KMS-11 (cell line): ENCODE results near the gene FBXO21.

Experiments
- H2AFZ ChIP-seq: fragments of 200-600 bp; sonication (generic); 2 replicates; pipeline ENCODE4 v1.6.1; 2016; ENCODE audit warnings: antibody characterized with exemption, mixed run types, low read depth
- H3K27ac ChIP-seq: fragments of 200-600 bp; sonication (generic); 2 replicates; pipeline ENCODE4 v1.6.1; 2016; ENCODE audit warnings: mild to moderate bottlenecking, mixed run types
- H3K27me3 ChIP-seq: fragments of 200-600 bp; sonication (generic); 2 replicates; pipeline ENCODE4 v1.6.1; 2017; ENCODE audit warnings: mild to moderate bottlenecking, low read depth, mixed run types, moderate library complexity; ENCODE audit not compliant: insufficient read depth
- H3K36me3 ChIP-seq: fragments of 200-600 bp; sonication (generic); 2 replicates; pipeline ENCODE4 v1.6.1; 2017; ENCODE audit warnings: mild to moderate bottlenecking, mixed run types; ENCODE audit not compliant: insufficient read depth
- H3K4me1 ChIP-seq: fragments of 200-600 bp; sonication (generic); 2 replicates; pipeline ENCODE4 v1.6.1; 2016; ENCODE audit warnings: mild to moderate bottlenecking, low read depth, mixed run types; ENCODE audit not compliant: poor library complexity, severe bottlenecking
- H3K4me2 ChIP-seq: fragments of 200-600 bp; sonication (generic); 2 replicates; pipeline ENCODE4 v1.7.0; 2016; ENCODE audit warnings: mild to moderate bottlenecking, mixed run types
- H3K4me3 ChIP-seq: fragments of 200-600 bp; sonication (generic); IDR thresholded peaks from 2 replicates; pipeline ENCODE4 v1.6.1; 2017; ENCODE audit warnings: low read depth, low read length, mixed read lengths; ENCODE audit not compliant: insufficient read depth
- H3K79me2 ChIP-seq: fragments of 200-600 bp; sonication (generic); 2 replicates; pipeline ENCODE4 v1.6.1; 2016; ENCODE audit warnings: low read depth, mixed run types; ENCODE audit not compliant: insufficient read depth
- H3K9ac ChIP-seq: fragments of 200-600 bp; sonication (generic); 2 replicates; pipeline ENCODE4 v1.6.1; 2016; ENCODE audit warnings: mild to moderate bottlenecking, mixed run types
- H4K20me1 ChIP-seq: fragments of 200-600 bp; sonication (generic); 2 replicates; pipeline ENCODE4 v1.6.1; 2016; ENCODE audit warnings: mild to moderate bottlenecking, mixed run types; ENCODE audit not compliant: insufficient read depth
- CTCF ChIP-seq: fragments of 200-600 bp; sonication (generic); conservative IDR thresholded peaks from 2 replicates; pipeline ENCODE4 v1.6.1; 2017; ENCODE audit warnings: low read depth, mild to moderate bottlenecking, antibody characterized with exemption, low read length, moderate library complexity, mixed read lengths

The FBXO21 gene

GRCh38 chr12:117092886-117093285 is 97.4 kb downstream of the FBXO21 start:
- Histone ChIP-seq H3K36me3 (no peaks in the 10 kb centered on the region), H3K4me3 (no peak overlapping the region), H3K4me2 (no peak overlapping the region), H3K79me2 (no peaks in the 10 kb centered on the region), H3K27me3 (no peaks in the 10 kb centered on the region), H4K20me1 (no peaks in the 10 kb centered on the region), H3K4me1 (peaks cover 2% of the 10 kb centered on the region), H3K27ac (no peak overlapping the region), H2AFZ (no peak overlapping the region), H3K9ac (no peak overlapping the region)
- no peak for TF ChIP-seq CTCF

DNA sequence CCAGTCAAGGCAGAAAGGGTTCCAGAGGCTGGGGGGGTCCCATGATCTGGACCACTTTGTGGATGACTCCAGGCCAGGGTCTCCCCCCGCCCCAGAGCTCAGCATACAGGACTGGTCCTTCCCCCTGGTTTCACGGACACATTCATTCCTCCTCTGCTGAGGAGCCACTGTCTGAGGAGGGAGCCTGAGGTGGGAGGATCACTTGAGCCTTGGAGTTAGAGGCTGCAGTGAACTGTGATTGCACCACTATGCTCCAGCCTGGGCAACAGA is 97.8 kb downstream of the FBXO21 start:
- Histone ChIP-seq H3K4me2 (no peak overlapping the region), H3K4me3 (no peak overlapping the region), H3K4me1 (no peaks in the 10 kb centered on the region), H3K27ac (no peak overlapping the region), H4K20me1 (no peaks in the 10 kb centered on the region), H3K27me3 (no peaks in the 10 kb centered on the region), H3K79me2 (no peaks in the 10 kb centered on the region), H2AFZ (no peak overlapping the region), H3K9ac (no peak overlapping the region), H3K36me3 (no peaks in the 10 kb centered on the region)
- TF ChIP-seq CTCF: no peak
